Adrenal gland (tissue), 12 donors: Measurements from ENCODE around the gene TSPEAR. TPM values are rescaled to one million over a fixed set of nuclear protein-coding genes. Genes with fewer than 3 reads are reported as not detected.

Experiments
- DNase-seq, 7 donors: peaks; one replicate each; pipeline ENCODE4 v3.0.0-alpha.2; 2019 to 2020
- H3K27ac ChIP-seq, 5 donors: fragments of 200-600 bp; sonication (generic) in 4 of 5; 1 replicate in 3 of 5; 2 replicates in 2 of 5; pipeline versions ENCODE4 v1.5.1 to v1.8.0; 2016 to 2020; ENCODE audit warnings: mild to moderate bottlenecking in 1 of 5
- H3K27me3 ChIP-seq: fragments of 200-600 bp; 2 replicates; pipeline ENCODE4 v1.8.0; 2021
- H3K36me3 ChIP-seq, 2 donors: fragments of 200-600 bp; replicated peaks in 1 of 2; 1 replicate in 1 of 2; 2 replicates in 1 of 2; pipeline versions ENCODE4 v1.5.1 to v1.8.0; 2018 to 2022
- H3K4me1 ChIP-seq, 2 donors: fragments of 200-600 bp; replicated peaks in 1 of 2; 1 replicate in 1 of 2; 2 replicates in 1 of 2; pipeline versions ENCODE4 v1.5.1 to v1.8.0; 2018 to 2021
- H3K4me3 ChIP-seq, 4 donors: fragments of 200-600 bp; sonication (generic) in 3 of 4; one replicate each; pipeline ENCODE4 v1.5.1; 2016 to 2018
- H3K9me3 ChIP-seq, 3 donors: fragments of 200-600 bp; sonication (generic) in 1 of 3; replicated peaks in 1 of 3; 1 replicate in 2 of 3; 2 replicates in 1 of 3; pipeline versions ENCODE4 v1.5.1 to v1.8.0; 2016 to 2021
- POLR2A ChIP-seq, 2 donors: fragments of 450-650 bp; IDR thresholded peaks; one replicate each; pipeline ENCODE4 v1.6.1; 2017; ENCODE audit warnings: antibody characterized with exemption in 2 of 2, mild to moderate bottlenecking in 2 of 2, moderate library complexity in 1 of 2
- WGBS, 4 donors: extraction: QIAGEN DNeasy Blood & Tissue Kit in 2 of 4; methylation state at CpG; one replicate each; pipeline versions ENCODE4 v1.1.5 to v1.1.7; 2013 to 2017; 5-methylcytosine and 5-hydroxymethylcytosine counted together
- intact Hi-C, 2 donors: fragments of 100-400 bp; cut with DNase I; formaldehyde crosslinking; loops; one replicate each; pipeline versions ENCODE4 v1.14.1 to v1.15.0; 2022 to 2023
- polyA plus RNA-seq, 3 donors: library from polyadenylated mRNA; stranded (reverse); fragments of 200-250 nt in 2 of 3; fragments of 350-450 nt in 1 of 3; fragmentation: Illumina TruSeq in 1 of 3; extraction: RNeasy Lipid Tissue Mini Kit (QIAGEN cat#74804) in 1 of 3; gene quantifications; one replicate each; pipeline ENCODE4 v1.2.3, GENCODE V29; 2013 to 2014
- total RNA-seq, 9 donors: library from RNA; depleted of rRNA in 4 of 9; stranded (reverse); fragments of >200 nt in 4 of 9; fragments of 120-200 nt in 1 of 9; fragmentation: NEBNext Ultra II Directional in 1 of 9; extraction: Animal tissue kit (Norgen Biotek cat#: 25700) in 1 of 9; gene quantifications; one replicate each; pipeline versions ENCODE4 v1.1.0 to v1.2.4, GENCODE V29; 2013 to 2023
- TF ChIP-seq, protein P1 (sequence below), 6 experiments: fragments of 450-650 bp in 4 of 6; fragments of 200-600 bp in 2 of 6; sonication (generic) in 1 of 6; IDR thresholded peaks; 1 replicate in 5 of 6; 2 replicates in 1 of 6; pipeline versions ENCODE4 v1.5.1 to v1.8.0; 2016 to 2021; ENCODE audit warnings: antibody characterized with exemption in 6 of 6, mild to moderate bottlenecking in 2 of 6, moderate library complexity in 1 of 6
- donor health status: healthy with polysubstance abuse.
- donor health status: Bipolar disorder and iron deficiency.
- donor health status: DM: yes; HTN: yes; CAD: no.
- donor health status: DM: no; HTN: no; CAD: no.
- donor health status: DM: no; HTN: no; CAD: no.
- donor health status: DM: yes; HTN: yes; CAD: no.

The TSPEAR gene
- total and polyA plus RNA-seq, 12 donors: not detected

DNA sequence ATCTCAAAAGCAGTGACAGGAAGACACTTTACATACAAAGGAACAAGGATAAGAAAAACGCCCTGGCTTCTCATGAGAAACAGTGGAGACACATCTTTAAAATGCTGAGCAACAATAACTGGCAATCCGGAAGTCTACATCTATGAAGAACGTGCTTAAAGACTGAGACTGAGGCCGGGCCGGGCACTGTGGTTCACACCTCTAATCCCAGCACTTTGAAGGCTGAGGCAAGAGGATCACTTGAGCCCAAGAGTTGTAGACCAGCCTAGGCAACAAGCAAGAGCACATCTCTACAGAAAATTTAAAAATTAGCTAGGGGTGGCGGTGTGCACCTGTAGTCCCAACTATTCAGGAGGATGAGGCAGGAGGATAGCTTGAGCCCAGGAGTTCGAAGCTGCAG lies 27.3 kb downstream of the TSPEAR start:
- H3K36me3 ChIP-seq: no peaks in the 10 kb centered on the region
- 64 to 77% (median 70%) methylated on average over 7 of the region's 7 CpGs for WGBS, 4 donors
- intact Hi-C loops: no loop called here

DNA sequence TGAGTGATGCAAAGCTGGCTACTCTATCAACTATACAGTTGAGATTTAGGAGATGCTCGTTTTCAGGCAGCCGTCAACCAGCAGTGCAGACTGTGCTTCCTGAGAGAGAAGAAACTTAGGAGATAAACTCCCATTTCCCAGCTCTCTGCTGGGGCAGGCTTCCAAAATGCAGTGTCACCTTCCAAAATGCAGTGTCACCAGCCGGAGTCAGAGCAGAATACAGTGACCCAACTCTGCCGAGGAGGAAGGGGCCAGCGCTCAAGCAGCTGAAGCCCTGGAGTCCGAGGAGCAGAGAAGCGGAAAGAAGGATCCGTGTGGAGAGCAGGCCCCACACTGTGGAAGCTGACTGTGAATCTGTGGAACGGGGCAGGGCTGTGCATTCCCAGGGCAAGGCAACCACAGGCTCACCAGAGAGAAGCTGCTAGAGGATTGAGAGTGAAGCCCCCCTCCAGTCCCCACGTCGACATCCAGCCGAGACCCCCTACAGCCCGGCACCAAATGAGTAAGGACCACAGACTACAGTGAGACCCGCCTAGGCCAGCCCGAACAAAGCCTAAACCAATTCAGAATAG lies 28.7 kb downstream of the TSPEAR start:
- intact Hi-C loops: no loop called here

More for the DNA sequence above, 27.3 kb downstream of the TSPEAR start:
- DNase-seq: no peak
- no peaks in the 10 kb centered on the region for H3K4me1 ChIP-seq
- H3K4me3 ChIP-seq: no peak overlapping the region
- TF ChIP-seq POLR2A (IDR thresholded peaks at IDR 0.05): no peak
- TF ChIP-seq, protein P1, sequence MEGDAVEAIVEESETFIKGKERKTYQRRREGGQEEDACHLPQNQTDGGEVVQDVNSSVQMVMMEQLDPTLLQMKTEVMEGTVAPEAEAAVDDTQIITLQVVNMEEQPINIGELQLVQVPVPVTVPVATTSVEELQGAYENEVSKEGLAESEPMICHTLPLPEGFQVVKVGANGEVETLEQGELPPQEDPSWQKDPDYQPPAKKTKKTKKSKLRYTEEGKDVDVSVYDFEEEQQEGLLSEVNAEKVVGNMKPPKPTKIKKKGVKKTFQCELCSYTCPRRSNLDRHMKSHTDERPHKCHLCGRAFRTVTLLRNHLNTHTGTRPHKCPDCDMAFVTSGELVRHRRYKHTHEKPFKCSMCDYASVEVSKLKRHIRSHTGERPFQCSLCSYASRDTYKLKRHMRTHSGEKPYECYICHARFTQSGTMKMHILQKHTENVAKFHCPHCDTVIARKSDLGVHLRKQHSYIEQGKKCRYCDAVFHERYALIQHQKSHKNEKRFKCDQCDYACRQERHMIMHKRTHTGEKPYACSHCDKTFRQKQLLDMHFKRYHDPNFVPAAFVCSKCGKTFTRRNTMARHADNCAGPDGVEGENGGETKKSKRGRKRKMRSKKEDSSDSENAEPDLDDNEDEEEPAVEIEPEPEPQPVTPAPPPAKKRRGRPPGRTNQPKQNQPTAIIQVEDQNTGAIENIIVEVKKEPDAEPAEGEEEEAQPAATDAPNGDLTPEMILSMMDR (IDR thresholded peaks at IDR 0.05): no peak
- no peak overlapping the region for H3K27ac ChIP-seq
- H3K9me3 ChIP-seq: no peaks in the 10 kb centered on the region
- no peaks in the 10 kb centered on the region for H3K27me3 ChIP-seq

DNA sequence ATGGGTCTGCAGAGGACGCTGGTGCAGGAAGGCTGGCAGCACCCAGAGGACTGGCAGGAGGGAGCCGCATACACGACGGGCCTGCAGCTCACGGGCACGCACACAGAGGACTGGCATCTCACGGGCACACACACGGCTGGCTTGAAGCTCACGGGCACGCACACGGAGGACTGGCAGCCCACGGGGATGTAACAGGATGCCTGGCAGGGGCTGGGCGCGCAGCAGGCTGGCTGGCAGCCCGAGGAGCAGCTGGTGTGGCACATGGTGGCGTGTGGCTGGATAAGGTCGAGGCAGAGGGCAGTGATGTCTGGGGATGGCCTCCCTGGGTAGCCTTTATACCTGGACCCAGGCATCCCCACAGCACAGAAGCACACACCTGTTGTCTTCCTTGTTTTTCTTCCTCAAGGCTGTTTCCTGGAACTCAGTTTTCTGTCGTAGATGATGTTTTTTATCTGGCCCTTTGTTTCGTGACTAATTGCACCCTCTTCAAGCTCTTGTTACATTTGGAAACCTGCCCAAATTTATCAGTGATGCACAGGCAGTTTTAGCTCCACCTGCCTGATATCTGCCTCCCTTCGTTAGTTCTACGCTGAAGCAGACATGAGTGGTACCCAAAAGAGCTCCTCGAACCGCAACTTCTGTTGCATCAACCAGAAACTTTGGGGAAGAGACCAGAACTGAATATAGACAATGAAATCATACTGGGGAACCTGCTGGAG lies 29.4 kb downstream of the TSPEAR start, which contains the start of gene KRTAP12-1:
Gene KRTAP12-1 (minus strand): TSS at position 303 of the 719 bp plus-strand sequence. CDS start 40 bp downstream, at position 263.
- Histone ChIP-seq H3K4me1 (no peaks in the 10 kb centered on the region), H3K27ac (no peak within 1 kb of the TSS), H3K4me3 (no peak within 1 kb of the TSS), H3K9me3 (no peaks in the 10 kb centered on the region), H3K36me3 (no peaks in the 10 kb centered on the region), H3K27me3 (no peaks in the 10 kb centered on the region)
- intact Hi-C loops: no loop called here
- TF ChIP-seq POLR2A (IDR thresholded peaks at IDR 0.05): no peak
- TF ChIP-seq, protein P1 (IDR thresholded peaks at IDR 0.05): no peak
- WGBS, 4 donors: 66 to 80% (median 75%) methylated on average over 11 to 23 of the region's 23 CpGs
- DNase-seq: no peak

More for the DNA sequence above, 28.7 kb downstream of the TSPEAR start:
- DNase-seq: no peak
- TF ChIP-seq, protein P1 (IDR thresholded peaks at IDR 0.05): no peak
- no peak for TF ChIP-seq POLR2A (IDR thresholded peaks at IDR 0.05)
- 70 to 76% (median 73%) methylated on average over 14 to 15 of the region's 15 CpGs for WGBS, 4 donors
- Histone ChIP-seq H3K9me3 (no peaks in the 10 kb centered on the region), H3K4me3 (no peak overlapping the region), H3K36me3 (no peaks in the 10 kb centered on the region), H3K4me1 (no peaks in the 10 kb centered on the region), H3K27me3 (no peaks in the 10 kb centered on the region), H3K27ac (no peak overlapping the region)

DNA sequence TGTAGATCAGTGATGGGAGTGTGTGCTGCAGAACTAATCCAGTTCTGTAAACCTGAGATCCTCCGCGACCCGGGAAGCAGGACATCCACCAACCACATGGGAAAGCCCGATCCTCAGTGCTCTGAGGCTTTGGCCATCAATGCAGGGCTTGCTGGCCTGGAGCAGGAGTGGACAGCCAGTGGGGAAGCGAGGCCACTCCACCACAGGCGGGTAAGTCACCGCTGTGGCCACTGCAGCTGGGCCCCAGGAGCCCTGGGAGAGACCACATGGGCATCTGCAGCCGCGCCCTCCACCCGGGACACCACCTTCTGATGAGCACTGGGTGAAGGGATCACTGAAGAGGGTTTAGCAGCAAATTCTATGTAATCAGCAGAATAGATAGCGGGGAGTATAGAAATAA lies 30.2 kb downstream of the TSPEAR start:
- no peaks in the 10 kb centered on the region for H3K9me3 ChIP-seq
- no peak for DNase-seq
- H3K27ac ChIP-seq: no peak overlapping the region
- intact Hi-C loops: no loop called here
- no peak for TF ChIP-seq POLR2A (IDR thresholded peaks at IDR 0.05)
- TF ChIP-seq, protein P1 (IDR thresholded peaks at IDR 0.05): no peak
- H3K4me3 ChIP-seq: no peak overlapping the region
- H3K27me3 ChIP-seq: no peaks in the 10 kb centered on the region
- WGBS, 4 donors: 62 to 91% (median 70%) methylated on average over 8 to 11 of the region's 11 CpGs
- H3K4me1 ChIP-seq: no peaks in the 10 kb centered on the region
- no peaks in the 10 kb centered on the region for H3K36me3 ChIP-seq
